SK-N-SH (cell line): ENCODE results near the gene MYOT.

Experiments used
- EP300 ChIP-seq, 2 experiments: IDR thresholded peaks; 2 replicates each; pipeline versions ENCODE4 v1.4.0 to v1.6.1; 2012; ENCODE audit warnings: borderline replicate concordance in 1 of 2, low read depth in 1 of 2, low read length in 1 of 2
- EZH2phosphoT487 ChIP-seq: fragments of 200-600 bp; sonication (generic); IDR thresholded peaks from 2 replicates; pipeline ENCODE4 v1.6.1; 2017; ENCODE audit warnings: low read depth, mixed run types, mild to moderate bottlenecking, antibody characterized with exemption, moderate library complexity, borderline replicate concordance
- FOXJ3 ChIP-seq: sonication (generic); formaldehyde crosslinking; IDR thresholded peaks from 2 replicates; pipeline ENCODE4 v1.5.1; 2020; ENCODE audit warnings: mild to moderate bottlenecking, missing genetic modification reagents
- FOXM1 ChIP-seq: IDR thresholded peaks from 2 replicates; pipeline ENCODE4 v1.4.0; 2012; ENCODE audit warnings: low read depth, mild to moderate bottlenecking
- GABPA ChIP-seq: IDR thresholded peaks from 2 replicates; pipeline ENCODE4 v1.4.0; 2012; ENCODE audit warnings: low read depth, mild to moderate bottlenecking
- JUND ChIP-seq: IDR thresholded peaks from 2 replicates; pipeline ENCODE4 v1.4.0; 2012
- REST ChIP-seq: IDR thresholded peaks from 2 replicates; pipeline ENCODE4 v1.6.1; 2012; ENCODE audit warnings: mild to moderate bottlenecking, low read depth, low read length, moderate library complexity
- TEAD4 ChIP-seq: IDR thresholded peaks from 2 replicates; pipeline ENCODE4 v1.4.0; 2012; ENCODE audit warnings: mild to moderate bottlenecking, borderline replicate concordance; ENCODE audit not compliant: insufficient read depth
- USF2 ChIP-seq: fragments of 150-350 bp; IDR thresholded peaks from 2 replicates; pipeline ENCODE4 v1.6.1; 2017; ENCODE audit warnings: antibody characterized with exemption, low read length, low read depth, borderline replicate concordance
- TF ChIP-seq, protein P1 (sequence below): fragments of 200-600 bp; sonication (generic); IDR thresholded peaks from 2 replicates; pipeline ENCODE4 v1.6.1; 2017; ENCODE audit warnings: antibody characterized with exemption, mild to moderate bottlenecking, moderate library complexity
- TF ChIP-seq, protein P2 (sequence below): IDR thresholded peaks from 2 replicates; pipeline ENCODE4 v1.4.0; 2012; ENCODE audit warnings: low read depth

DNA sequence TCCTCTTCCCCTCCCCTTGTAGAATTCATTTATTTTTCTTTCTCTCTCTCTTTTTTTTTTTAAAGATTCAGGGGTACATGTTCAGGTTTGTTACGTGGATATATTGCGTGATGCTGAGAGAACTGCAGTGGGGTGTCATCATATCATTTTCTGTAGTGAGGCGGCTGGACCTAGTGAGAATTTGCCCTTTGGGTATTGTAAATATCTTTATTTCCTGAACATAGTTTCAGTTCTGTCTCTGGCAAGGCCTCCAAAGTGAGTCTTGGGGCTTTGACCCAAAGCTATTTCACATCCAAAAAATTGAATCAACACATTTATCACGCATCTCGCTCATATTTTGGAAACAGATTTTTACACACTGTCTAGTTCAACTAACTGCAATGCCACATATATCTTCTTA, 25.4 kb upstream of the MYOT start:
- TF ChIP-seq FOXM1, result no peak
- TF ChIP-seq, protein P1, sequence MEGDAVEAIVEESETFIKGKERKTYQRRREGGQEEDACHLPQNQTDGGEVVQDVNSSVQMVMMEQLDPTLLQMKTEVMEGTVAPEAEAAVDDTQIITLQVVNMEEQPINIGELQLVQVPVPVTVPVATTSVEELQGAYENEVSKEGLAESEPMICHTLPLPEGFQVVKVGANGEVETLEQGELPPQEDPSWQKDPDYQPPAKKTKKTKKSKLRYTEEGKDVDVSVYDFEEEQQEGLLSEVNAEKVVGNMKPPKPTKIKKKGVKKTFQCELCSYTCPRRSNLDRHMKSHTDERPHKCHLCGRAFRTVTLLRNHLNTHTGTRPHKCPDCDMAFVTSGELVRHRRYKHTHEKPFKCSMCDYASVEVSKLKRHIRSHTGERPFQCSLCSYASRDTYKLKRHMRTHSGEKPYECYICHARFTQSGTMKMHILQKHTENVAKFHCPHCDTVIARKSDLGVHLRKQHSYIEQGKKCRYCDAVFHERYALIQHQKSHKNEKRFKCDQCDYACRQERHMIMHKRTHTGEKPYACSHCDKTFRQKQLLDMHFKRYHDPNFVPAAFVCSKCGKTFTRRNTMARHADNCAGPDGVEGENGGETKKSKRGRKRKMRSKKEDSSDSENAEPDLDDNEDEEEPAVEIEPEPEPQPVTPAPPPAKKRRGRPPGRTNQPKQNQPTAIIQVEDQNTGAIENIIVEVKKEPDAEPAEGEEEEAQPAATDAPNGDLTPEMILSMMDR, result no peak
- TF ChIP-seq EP300 (IDR thresholded peaks at IDR 0.05; ENCODE audit: borderline replicate concordance in 1 of 2, low read depth in 1 of 2, low read length in 1 of 2), result no peak
- no peak for TF ChIP-seq REST
- TF ChIP-seq TEAD4, result no peak
- no peak for TF ChIP-seq GABPA
- TF ChIP-seq JUND, result no peak
- TF ChIP-seq EZH2phosphoT487, result no peak
- TF ChIP-seq USF2, result no peak
- no peak for TF ChIP-seq FOXJ3 (CRISPR knock-in tag)
- TF ChIP-seq, protein P2, sequence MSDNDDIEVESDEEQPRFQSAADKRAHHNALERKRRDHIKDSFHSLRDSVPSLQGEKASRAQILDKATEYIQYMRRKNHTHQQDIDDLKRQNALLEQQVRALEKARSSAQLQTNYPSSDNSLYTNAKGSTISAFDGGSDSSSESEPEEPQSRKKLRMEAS, result no peak
